ENCODE data around the gene HOXC4. TPM values are rescaled to one million over a fixed set of nuclear protein-coding genes. Genes with fewer than 3 reads are reported as not detected.
"Not testable (repeated sequence)": the region's sequence is repeated elsewhere in the genome, so short reads cannot be mapped to it uniquely, and the experiment has no call there.

The HOXC4 gene
- total RNA-seq, 2 experiments from 2014 or later, result 1.2 to 1.5 TPM

GRCh38 chr12:54036620-54037359 lies 16.8 kb upstream of the HOXC4 start:
- no peaks in the 10 kb centered on the region for H3K9me3 Mint-ChIP-seq
- H3K4me1 Mint-ChIP-seq, result peaks cover 10% of the 10 kb centered on the region
- no peak for ATAC-seq (ENCODE audit: low read depth)
- H3K36me3 Mint-ChIP-seq, result no peaks in the 10 kb centered on the region
- no peak overlapping the region for H3K27ac Mint-ChIP-seq
- DNase-seq, result no peak
- H3K4me3 Mint-ChIP-seq, result no peak overlapping the region
- POLR2A ChIA-PET, result no interaction called here
- H3K27me3 Mint-ChIP-seq, result peaks cover 91% of the 10 kb centered on the region

- peaks cover 91% of the 10 kb centered on the region for H3K27me3 Mint-ChIP-seq
- POLR2A ChIA-PET, result no interaction called here
- no peak overlapping the region for H3K27ac Mint-ChIP-seq
- ATAC-seq (ENCODE audit: low read depth) (no peak), DNase-seq (no peak)
- H3K4me3 Mint-ChIP-seq, result no peak overlapping the region
- H3K36me3 Mint-ChIP-seq, result no peaks in the 10 kb centered on the region
- H3K4me1 Mint-ChIP-seq, result peaks cover 9% of the 10 kb centered on the region
- no peaks in the 10 kb centered on the region for H3K9me3 Mint-ChIP-seq
These were observed 16.0 kb upstream of the HOXC4 start for GRCh38 chr12:54037360-54038283.

- Mint-ChIP-seq H3K27ac (no peak overlapping the region), H3K27me3 (peaks cover 91% of the 10 kb centered on the region), H3K4me3 (no peak overlapping the region), H3K36me3 (no peaks in the 10 kb centered on the region), H3K9me3 (no peaks in the 10 kb centered on the region), H3K4me1 (peaks cover 8% of the 10 kb centered on the region)
- ATAC-seq (ENCODE audit: low read depth) (no peak), DNase-seq (no peak)
- POLR2A ChIA-PET, result no interaction called here
These were observed 15.3 kb upstream of the HOXC4 start for GRCh38 chr12:54038284-54038870.

- no peak for DNase-seq
- Mint-ChIP-seq H3K4me3 (no peak overlapping the region), H3K36me3 (no peaks in the 10 kb centered on the region), H3K9me3 (no peaks in the 10 kb centered on the region), H3K27ac (no peak overlapping the region), H3K27me3 (peaks cover 94% of the 10 kb centered on the region), H3K4me1 (peaks cover 12% of the 10 kb centered on the region)
- no peak for ATAC-seq (ENCODE audit: low read depth)
- POLR2A ChIA-PET, result interaction anchor here (0.6 kb wide), 1 partner anchor 398 kb away, joined by 3 read pairs; no protein-coding TSS in a partner anchor
These were observed 14.7 kb upstream of the HOXC4 start for GRCh38 chr12:54038871-54039414.

- DNase-seq (no peak), ATAC-seq (ENCODE audit: low read depth) (no peak)
- Mint-ChIP-seq H3K36me3 (no peaks in the 10 kb centered on the region), H3K4me3 (no peak overlapping the region), H3K27me3 (peaks cover 95% of the 10 kb centered on the region), H3K27ac (no peak overlapping the region), H3K4me1 (peaks cover 14% of the 10 kb centered on the region), H3K9me3 (no peaks in the 10 kb centered on the region)
- POLR2A ChIA-PET, result interaction anchor here (0.6 kb wide), 1 partner anchor 397 kb away, joined by 3 read pairs; no protein-coding TSS in a partner anchor
These were observed 14.1 kb upstream of the HOXC4 start for GRCh38 chr12:54039417-54040147.

GRCh38 chr12:54040148-54040494 lies 13.5 kb upstream of the HOXC4 start:
- H3K9me3 Mint-ChIP-seq, result no peaks in the 10 kb centered on the region
- peaks cover 13% of the 10 kb centered on the region for H3K4me1 Mint-ChIP-seq
- H3K27ac Mint-ChIP-seq, result no peak overlapping the region
- no peak overlapping the region for H3K4me3 Mint-ChIP-seq
- no peaks in the 10 kb centered on the region for H3K36me3 Mint-ChIP-seq
- H3K27me3 Mint-ChIP-seq, result peaks cover 95% of the 10 kb centered on the region
- no peak for ATAC-seq (ENCODE audit: low read depth)
- POLR2A ChIA-PET, result no interaction called here
- DNase-seq, result no peak

GRCh38 chr12:54040648-54041047 lies 13.0 kb upstream of the HOXC4 start:
- H3K9me3 Mint-ChIP-seq, result no peaks in the 10 kb centered on the region
- ATAC-seq (ENCODE audit: low read depth) (no peak), DNase-seq (no peak)
- peaks cover 95% of the 10 kb centered on the region for H3K27me3 Mint-ChIP-seq
- H3K4me3 Mint-ChIP-seq, result no peak overlapping the region
- no peak overlapping the region for H3K27ac Mint-ChIP-seq
- H3K36me3 Mint-ChIP-seq, result no peaks in the 10 kb centered on the region
- H3K4me1 Mint-ChIP-seq, result peaks cover 13% of the 10 kb centered on the region
- POLR2A ChIA-PET, result no interaction called here

- Mint-ChIP-seq H3K4me1 (peaks cover 13% of the 10 kb centered on the region), H3K27me3 (peaks cover 95% of the 10 kb centered on the region), H3K9me3 (no peaks in the 10 kb centered on the region), H3K27ac (no peak overlapping the region), H3K36me3 (no peaks in the 10 kb centered on the region), H3K4me3 (no peak overlapping the region)
- ATAC-seq (ENCODE audit: low read depth) (no peak), DNase-seq (no peak)
- POLR2A ChIA-PET, result no interaction called here
These were observed 12.4 kb upstream of the HOXC4 start for GRCh38 chr12:54041097-54041690.

GRCh38 chr12:54042033-54042432 lies 11.6 kb upstream of the HOXC4 start:
- DNase-seq; H3K9me3 Mint-ChIP-seq; ATAC-seq (ENCODE audit: low read depth); POLR2A ChIA-PET; H3K4me3 Mint-ChIP-seq; H3K36me3 Mint-ChIP-seq; H3K27ac Mint-ChIP-seq: not testable (repeated sequence)
- Mint-ChIP-seq H3K27me3 (peaks cover 95% of the 10 kb centered on the region), H3K4me1 (peaks cover 14% of the 10 kb centered on the region)

GRCh38 chr12:54042970-54043853 lies 10.4 kb upstream of the HOXC4 start:
- Mint-ChIP-seq H3K9me3 (no peaks in the 10 kb centered on the region), H3K4me1 (peaks cover 14% of the 10 kb centered on the region), H3K27me3 (peaks cover 95% of the 10 kb centered on the region), H3K4me3 (no peak overlapping the region), H3K27ac (peak overlapping the region; percentile 14), H3K36me3 (peaks cover under 1% of the 10 kb centered on the region)
- ATAC-seq (ENCODE audit: low read depth), result no peak
- POLR2A ChIA-PET, result interaction anchor here (0.7 kb wide), 1 partner anchor 11 kb away, joined by 5 read pairs; no protein-coding TSS in a partner anchor
- no peak for DNase-seq

- POLR2A ChIA-PET, result no interaction called here
- Mint-ChIP-seq H3K27me3 (peaks cover 96% of the 10 kb centered on the region), H3K9me3 (no peaks in the 10 kb centered on the region), H3K4me3 (no peak overlapping the region), H3K36me3 (peaks cover 3% of the 10 kb centered on the region), H3K27ac (no peak overlapping the region), H3K4me1 (peaks cover 16% of the 10 kb centered on the region)
- no peak for DNase-seq
- peak; percentile 22 for ATAC-seq (ENCODE audit: low read depth)
These were observed 9.1 kb upstream of the HOXC4 start for GRCh38 chr12:54044425-54045103.

Data from activated naive CD8-positive, alpha-beta T cell treated with anti-CD3 and anti-CD28 coated beads, Interleukin-2, amount 10 ng/mL, durations not matched to agents 7 days and 5 days (primary cell).